ENCODE measurements around the gene OR2C3. TPM values are rescaled to one million over a fixed set of nuclear protein-coding genes. Genes with fewer than 3 reads are reported as not detected.

Gene OR2C3
- total RNA-seq (2022; extraction: Qiagen RNA extraction) = not detected in 5 replicates

GRCh38 chr1:247536340-247536739 is at the start of gene OR2C3:
Gene OR2C3 (minus strand): TSS chr1:247536440. CDS start chr1:247532511, 3,929 bp downstream.

GRCh38 chr1:247548769-247549182 is 12.5 kb upstream of the OR2C3 start, which contains the start of gene GCSAML:
Gene GCSAML (plus strand): TSS chr1:247549134. CDS start chr1:247549192, 58 bp downstream.

Other genes with a start within 250 kb of the OR2C3 start
- gene ZNF496, start 204.6 kb downstream of the OR2C3 start, total RNA-seq (2022; extraction: Qiagen RNA extraction) = 15.6 to 19.5 TPM (median 18.5 TPM) in 5 replicates
- not detected in 5 replicates for gene NLRP3, start 120.3 kb downstream of the OR2C3 start, total RNA-seq (2022; extraction: Qiagen RNA extraction)
- not detected in 5 replicates for gene OR2B11, start 78.3 kb downstream of the OR2C3 start, total RNA-seq (2022; extraction: Qiagen RNA extraction)
- gene GCSAML, start 12.7 kb upstream of the OR2C3 start, total RNA-seq (2022; extraction: Qiagen RNA extraction) = not detected in 5 replicates
- not detected in 5 replicates for gene OR2G2, start 51.9 kb upstream of the OR2C3 start, total RNA-seq (2022; extraction: Qiagen RNA extraction)
- gene OR2G3, start 69.1 kb upstream of the OR2C3 start, total RNA-seq (2022; extraction: Qiagen RNA extraction) = not detected in 5 replicates
- gene OR13G1, start 143.3 kb upstream of the OR2C3 start, total RNA-seq (2022; extraction: Qiagen RNA extraction) = not detected in 5 replicates
- gene OR6F1, start 180.2 kb upstream of the OR2C3 start, total RNA-seq (2022; extraction: Qiagen RNA extraction) = not detected in 5 replicates
- gene OR14K1, start 202.2 kb upstream of the OR2C3 start, total RNA-seq (2022; extraction: Qiagen RNA extraction) = not detected in 5 replicates
- not detected in 5 replicates for gene OR14A2, start 211.7 kb upstream of the OR2C3 start, total RNA-seq (2022; extraction: Qiagen RNA extraction)
- not detected in 5 replicates for gene OR1C1, start 224.1 kb upstream of the OR2C3 start, total RNA-seq (2022; extraction: Qiagen RNA extraction)